KBM-7 (cell line): ENCODE measurements around the gene CEBPE.
"Not testable (repeated sequence)": the region's sequence is repeated elsewhere in the genome, so short reads cannot be mapped to it uniquely, and the experiment has no call there.

Source experiments
- DNase-seq: peaks from one replicate; pipeline ENCODE4 v3.0.0-alpha.2; 2015
- in situ Hi-C: fragments of 300-500 bp; cut with MboI; formaldehyde crosslinking; loops from 2 replicates; pipeline ENCODE4 v1.14.3; 2020; ENCODE audit warnings: low sequenced_read_pairs, low pct_unique_long_range_greater_than_20kb, mixed read lengths

Gene CEBPE

DNA sequence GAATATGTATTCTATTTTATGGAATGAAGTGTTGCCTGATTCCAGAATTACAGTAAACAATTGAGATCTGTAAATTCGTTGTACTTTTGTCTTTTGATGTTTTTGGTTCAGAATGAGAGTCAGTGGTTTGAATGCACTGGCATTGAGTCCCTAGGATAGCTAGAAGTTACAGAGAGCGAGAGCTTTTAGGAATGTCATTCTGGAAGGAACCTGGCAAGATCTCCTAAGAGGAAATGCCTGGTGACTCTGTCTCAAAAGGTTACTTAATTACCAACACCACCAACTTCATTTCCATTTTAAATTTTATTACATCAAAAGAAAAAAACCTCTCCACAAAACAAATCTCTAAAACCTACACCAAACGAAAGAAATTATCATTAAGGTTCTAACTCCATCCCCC lies 6.0 kb upstream of the CEBPE start:
- no peak for DNase-seq

DNA sequence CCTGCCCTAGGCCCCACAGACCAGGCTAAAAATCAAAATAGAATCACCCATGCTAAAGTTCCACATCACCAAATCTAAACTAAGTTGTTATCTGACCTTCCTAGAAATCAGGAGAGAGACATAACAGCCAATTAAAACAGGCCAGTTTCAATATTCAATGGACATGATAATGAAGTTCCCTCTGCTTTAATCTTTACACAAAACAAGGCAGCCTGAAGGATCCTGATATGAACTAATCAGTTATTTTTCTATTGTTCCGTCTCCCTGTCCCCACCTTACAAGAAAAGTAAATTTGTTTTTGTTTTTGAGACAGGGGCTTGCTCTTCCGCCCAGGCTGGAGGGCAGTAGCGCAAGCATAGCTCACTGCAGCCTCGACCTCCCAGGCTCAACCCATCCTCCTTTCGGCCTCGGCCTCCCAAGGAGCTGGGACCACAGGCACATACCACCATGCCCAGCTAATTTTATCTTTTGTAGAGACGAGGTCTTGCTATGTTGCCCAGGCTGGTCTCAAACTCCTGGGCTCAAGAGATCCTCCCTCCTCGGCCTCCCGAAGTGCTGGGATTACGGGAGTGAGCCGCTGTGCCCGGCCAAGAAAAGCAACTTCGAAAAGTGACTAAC lies 5.4 kb upstream of the CEBPE start:
- no peak for DNase-seq
- in situ Hi-C loops = no loop called here

More for the DNA sequence above, 6.0 kb upstream of the CEBPE start:
- in situ Hi-C loops = no loop called here

DNA sequence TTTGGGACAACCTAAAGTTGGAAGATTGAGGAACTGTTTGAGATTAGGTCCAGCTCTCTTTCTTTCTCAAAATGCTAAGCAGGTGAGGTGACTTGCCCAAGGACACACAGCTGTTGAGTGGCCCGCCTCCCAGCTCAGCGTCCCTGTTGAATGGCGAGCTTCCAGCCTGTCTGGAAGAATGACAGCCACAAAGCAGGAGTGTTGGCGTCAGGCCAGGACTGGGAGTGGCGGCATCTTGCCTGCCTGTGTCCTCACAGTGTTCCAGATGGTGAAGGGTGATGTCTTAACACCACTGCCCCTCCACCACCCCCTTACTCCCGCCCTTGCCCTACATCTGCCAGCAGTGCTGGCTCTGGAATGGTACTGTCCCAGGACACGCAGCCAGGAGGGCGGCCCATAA lies 4.4 kb upstream of the CEBPE start:
- DNase-seq = no peak
- in situ Hi-C loops = no loop called here

DNA sequence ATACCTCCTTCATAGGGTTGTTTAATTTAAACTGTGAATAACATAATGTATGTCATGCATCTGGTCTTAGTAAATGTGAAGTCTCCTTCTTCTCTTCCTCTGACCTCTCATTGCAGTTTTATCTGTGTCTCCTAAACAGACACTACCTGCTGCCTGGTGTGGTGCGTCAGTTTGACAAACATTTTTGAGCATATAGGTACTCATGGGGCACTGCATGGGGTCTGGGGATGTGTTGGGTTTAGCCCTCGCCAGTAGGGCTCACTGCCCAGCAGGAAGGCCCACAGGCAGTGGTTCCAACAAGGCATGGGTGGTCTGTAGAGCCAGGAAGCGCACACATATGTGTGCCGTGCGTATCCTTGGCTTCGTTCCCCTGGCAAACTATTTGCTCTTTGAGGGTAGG lies 3.0 kb upstream of the CEBPE start:
- DNase-seq = no peak
- in situ Hi-C loops = no loop called here

DNA sequence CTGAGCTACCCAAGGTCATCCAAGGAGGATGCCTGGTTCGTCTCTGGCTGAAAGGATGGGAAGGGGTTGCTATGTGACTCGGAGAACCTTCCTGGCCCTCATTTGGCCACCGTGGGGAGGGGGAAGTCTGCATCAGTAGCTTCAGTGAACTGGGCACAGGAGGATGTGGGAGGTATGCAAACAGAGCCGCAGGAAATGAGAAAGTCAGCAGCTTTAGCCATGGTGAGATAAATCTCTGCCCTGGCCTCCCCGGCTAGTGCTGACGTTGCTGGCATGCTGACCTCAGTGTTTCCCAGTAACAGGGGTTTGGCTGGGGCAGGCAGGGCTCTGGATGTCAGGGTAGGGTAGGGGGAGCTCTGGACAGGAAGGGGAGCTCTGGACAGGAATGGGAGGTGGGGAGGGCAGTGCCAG lies 2.3 kb upstream of the CEBPE start:
- no peak for DNase-seq
- in situ Hi-C loops = no loop called here

DNA sequence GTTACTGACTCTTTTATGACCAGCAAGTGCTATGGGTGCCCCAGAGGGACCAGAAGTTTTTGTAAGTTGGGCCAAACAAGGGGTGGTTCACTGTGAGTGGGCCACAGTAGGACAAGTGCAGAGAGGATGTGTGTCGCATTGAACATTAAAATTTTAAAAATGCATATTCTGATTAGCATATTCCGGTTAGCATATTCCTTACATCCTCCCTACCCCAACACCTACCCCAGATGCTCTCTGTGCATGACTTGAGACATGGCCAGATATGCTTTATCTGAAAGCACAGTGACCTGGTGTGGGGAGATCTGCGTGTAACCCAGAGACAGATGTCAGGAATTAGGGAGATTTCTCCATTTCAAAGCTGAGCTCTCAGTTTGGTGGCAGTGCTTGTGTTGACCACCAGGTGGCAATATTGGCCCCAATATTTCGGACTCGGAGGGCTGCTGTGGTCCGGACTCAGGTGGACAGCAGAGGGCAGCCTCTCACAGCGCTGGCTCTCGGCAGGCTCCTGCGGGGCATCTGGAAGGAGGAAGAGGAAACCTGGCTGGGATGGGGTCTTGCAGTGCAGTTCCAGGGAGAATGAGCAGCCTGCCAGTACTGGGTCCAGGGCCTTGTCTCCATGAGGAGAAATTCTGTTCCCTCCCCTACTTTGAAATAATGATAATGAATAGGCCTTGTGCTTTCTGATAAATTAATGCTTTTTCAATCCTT lies 1.6 kb upstream of the CEBPE start:
- in situ Hi-C loops = no loop called here
- peak; percentile 90 for DNase-seq

DNA sequence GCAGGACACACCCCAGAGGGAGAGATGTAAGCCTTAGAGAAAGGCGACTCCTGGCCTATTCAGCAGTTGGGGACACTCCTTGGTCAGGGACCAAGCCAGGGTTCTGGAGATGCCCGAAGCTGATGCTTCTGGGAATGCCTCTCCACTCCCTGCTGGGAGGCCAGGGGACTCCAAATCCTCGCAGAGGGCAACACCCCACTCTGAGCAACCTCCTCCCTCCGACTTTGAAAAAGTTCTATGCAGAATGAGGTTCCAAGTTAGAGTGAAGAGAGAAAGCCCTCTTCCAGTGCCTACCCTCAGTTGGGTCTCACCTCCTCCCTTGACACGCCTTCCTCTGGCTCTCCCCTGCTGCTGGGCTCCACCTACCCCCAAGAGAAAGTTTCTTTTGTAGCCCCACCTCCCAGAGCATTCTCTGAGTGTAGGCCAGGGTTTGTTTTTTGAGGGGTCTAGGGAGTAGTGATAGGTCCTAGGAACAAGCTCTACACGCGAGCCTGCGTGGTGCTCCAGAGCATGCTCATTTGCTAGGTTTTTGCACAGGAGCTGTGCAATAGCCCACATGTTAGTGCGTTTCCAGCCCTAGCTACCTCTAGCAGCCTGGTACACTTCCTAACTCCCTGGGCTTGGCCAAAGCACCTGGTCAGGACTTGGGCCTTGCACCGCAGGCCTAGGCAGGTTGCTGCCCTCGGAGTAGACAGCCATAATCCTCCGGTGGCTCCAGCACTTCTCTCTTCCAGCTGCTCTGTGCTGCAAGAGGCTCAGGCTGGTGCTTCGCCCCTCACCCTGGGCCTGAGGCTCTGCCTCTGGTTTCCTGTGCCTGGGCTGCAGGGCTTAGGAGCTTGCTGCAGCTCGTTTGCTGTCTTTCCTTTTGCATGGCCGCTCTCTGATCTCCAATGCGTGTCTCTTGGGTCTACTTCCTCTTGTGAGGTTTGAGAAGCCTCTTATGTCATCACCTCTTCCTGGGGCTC lies 590 bp upstream of the CEBPE start:
- DNase-seq = peak; percentile 83
- in situ Hi-C loops = no loop called here

DNA sequence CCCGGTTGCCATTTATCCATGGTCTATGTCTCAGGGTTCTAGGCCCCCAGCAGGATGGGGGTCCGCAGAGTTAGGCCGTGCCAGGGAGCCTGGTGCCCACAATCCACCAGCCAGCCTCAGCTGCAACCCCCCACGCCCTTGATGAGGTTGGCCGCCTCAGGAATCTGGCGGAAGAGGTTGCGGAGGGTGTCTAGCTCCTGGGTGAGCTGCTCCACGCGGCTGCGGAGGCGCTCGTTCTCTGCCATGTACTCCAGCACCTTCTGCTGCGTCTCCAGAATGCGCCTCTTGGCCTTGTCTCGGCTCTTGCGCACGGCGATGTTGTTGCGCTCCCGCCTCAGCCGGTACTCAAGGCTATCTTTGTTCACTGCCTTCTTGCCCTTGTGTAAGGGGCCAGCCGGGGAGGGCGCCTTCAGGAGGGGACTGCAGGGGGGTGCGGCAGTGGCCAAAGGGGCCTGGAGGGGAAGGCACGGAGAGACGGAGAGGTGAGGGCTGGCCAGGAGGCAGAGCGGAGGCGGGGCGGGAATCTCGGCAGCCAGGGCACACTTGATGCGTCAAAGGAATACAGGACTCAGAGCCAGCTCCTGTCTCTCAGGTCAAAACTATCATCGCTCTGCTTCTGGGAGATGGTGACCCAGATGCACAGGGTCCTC lies 1.6 kb downstream of the CEBPE start:
- in situ Hi-C loops = no loop called here
- DNase-seq = no peak

DNA sequence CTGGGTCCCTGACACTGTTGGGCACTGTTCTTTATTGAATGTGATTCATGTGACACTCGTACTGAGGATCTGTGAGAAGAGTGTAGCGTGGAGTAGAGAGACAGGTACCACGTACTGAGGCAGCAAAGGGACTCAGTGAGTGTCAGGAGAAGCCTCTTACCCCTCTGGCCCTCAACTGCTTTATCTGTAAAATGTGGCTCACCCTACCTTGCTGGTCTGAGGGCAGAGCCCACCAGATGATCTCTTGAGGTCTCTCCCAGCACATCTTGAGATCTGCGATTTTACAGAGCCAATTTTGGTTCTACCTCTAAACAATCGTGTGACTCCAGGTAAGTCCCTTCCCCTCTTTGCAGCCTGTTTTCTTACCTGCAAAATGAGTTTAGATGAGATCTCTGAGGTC lies 3.1 kb downstream of the CEBPE start:
- in situ Hi-C loops = no loop called here
- DNase-seq = no peak

DNA sequence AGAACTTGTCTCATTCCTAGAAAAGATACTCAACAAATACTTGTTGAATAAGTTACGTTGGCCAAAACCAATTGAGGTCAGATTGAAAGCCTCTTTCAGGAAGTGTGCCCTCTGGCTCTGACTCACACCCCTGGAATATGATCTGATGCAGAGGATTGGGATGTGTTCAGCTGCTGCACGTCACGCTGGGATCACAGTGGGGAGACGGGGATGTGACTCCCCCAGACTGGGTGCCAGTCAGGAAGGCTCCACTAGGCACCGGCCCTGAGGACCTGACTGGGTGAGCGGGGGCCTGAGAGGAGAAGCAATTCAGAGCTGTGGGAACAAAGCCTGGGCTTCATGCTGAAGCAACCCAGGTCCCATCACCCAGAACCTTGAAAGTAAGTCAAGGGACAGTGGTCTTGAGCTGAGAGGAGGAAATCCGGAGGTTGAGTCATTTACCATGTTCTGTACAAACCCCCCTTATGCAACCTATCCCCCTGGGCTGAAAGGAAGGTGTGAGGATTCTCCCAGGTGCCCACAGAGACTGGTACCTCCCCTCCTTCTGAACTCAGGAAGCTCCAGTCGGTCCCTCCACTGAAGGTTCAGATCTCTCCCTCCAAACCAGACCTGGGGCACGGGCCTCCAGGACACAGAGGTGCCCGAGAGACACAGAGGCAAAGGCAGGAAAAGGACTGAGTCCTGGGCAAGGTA lies 3.9 kb downstream of the CEBPE start:
- peak; percentile 13 for DNase-seq
- in situ Hi-C loops = no loop called here

DNA sequence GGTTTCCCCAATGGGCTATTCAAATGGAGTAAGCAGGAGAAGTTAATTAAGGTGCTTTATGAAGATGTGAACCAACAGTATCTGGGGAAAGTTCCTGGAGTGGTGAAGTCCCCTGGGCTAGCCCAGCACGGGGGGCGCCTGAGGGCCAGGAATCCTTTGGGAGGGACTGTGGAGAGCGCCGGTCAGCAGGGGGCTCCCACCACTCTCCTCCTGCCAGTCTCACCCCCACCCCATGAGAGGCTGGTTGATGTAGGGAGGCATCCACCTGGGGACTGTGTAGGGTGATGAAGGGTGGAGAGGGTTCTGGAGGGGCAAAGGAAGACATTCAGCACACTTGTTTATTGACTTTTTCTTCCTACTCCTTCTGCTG lies 4.4 kb downstream of the CEBPE start:
- in situ Hi-C loops = no loop called here
- DNase-seq = no peak

DNA sequence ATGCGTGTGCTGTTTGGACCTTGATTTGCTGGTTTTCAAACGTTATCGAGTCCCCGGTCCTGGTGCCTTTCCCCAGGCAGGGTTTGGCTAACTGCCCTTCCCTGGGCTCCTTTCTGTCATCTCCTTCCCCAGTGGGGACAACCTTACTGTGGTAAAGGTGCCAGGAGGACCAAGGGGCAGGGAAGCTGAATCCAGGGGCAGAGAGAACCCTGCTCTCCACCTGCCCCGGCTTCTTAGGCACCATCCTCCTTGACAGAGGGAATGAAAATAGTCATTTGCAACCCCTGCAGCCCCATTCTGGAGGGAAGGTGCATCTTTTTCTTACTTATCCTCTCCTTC lies 5.0 kb downstream of the CEBPE start:
- in situ Hi-C loops = no loop called here
- no peak for DNase-seq

DNA sequence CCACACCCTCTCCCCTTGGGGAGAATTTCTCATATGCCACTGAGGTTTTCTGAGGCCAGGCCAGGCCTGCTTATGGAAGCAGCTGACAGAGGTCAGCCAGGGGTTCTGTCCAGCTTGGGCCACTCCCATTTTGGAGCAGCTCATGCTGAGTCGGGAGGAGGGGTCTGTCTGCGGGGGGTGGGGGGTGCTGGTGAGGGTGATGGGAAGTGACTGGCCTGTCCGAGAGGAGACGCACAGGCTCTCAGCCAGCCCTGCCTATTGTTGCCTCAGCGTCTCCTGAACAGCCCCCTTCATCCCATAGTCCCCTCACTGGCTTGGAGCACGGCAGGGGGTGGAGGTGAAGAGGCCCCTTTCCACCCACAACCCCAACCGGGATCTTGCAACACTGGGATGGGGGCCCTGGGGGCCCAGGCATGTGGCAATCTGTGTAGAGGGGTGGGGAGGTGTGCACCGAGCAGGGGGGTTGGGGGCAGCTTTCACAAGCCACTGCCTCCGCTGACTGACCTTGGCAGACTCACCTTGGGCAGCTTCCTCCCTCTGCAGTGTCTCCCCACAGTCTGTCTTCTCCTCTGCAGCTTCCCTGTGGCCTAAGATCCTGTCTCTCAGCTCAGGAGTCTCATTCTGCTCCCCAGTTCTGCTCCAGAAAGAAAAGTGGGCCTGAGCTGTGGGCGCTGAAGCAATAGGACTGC lies 5.5 kb downstream of the CEBPE start:
- peak; percentile 13 for DNase-seq

DNA sequence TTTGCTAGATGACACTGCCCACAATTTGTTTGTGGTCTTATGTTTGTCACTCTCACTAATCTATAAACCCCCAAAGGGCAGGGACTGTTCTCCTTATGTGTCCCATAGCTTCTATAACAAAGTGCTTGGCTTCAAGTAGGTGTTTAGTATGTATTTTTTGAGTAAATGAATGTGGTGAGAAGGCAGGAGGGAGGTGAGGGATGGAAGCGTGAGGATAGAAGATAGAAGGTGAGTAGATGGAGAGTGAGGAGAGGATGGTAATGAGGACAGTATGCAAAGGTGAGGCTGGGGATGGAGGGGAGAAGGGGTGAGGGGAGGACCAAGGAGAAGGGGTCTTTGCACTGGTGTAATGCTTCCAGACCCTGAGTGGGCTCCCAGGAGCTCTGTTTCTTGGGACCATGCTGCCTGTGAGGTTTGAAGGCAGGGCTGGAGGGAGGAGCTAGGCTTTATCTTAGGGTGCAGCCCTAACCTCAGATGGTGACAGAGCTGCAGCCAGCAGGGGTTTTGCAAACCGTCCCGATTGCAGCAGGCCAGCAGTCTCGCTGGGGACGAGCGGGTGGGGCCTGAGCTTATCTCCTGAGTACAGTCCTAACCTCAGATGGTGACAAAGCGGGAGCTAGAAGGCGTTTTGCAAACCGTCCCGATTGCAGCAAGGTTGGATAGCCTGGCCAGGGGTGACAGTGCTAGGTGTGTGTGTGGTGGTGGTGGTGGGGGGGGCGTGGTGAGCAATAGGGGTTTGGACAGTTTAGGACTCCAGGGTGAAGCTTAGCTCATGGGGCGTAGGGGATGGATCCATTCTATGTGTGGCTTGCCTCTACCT lies 6.5 kb downstream of the CEBPE start:
- in situ Hi-C loops = no loop called here
- peak; percentile 75 for DNase-seq

More for the DNA sequence above, 5.5 kb downstream of the CEBPE start:
- in situ Hi-C loops = no loop called here

DNA sequence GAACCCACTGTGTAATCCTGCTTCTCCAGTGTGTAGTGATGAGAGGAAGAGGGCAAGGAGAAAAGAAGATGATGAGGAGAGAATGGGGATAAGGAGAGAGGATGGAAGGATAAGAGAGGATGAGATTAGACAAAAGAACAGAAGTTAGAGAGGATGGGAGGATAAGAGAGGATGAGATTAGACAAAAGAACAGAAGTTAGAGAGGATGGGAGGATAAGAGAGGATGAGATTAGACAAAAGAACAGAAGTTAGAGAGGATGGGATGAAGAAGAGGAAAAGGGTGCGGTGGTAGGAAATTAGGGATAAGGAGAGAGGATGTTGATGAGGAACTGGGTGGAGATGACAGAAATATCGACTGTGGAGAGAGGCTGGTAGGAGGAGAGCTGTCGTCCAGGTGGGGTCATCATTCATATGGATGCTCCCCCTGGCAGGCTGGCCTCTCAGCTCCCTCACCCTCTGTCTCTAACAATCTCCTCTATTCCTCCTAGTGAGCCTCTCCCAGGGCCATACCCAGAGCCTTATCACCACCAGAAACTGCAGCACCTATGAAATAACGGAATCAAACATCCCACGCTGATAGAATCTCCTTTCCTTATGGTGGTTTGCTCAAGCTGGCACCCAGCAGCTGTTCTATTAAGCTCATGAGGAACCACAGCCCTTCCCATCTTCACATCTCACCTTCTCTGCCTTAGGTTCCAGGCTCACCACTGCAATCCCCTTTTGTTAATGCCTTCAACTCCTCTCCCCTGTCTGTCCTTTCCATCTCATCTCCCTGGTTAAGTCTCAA lies 8.3 kb downstream of the CEBPE start:
- DNase-seq = no peak
- in situ Hi-C loops = no loop called here

DNA sequence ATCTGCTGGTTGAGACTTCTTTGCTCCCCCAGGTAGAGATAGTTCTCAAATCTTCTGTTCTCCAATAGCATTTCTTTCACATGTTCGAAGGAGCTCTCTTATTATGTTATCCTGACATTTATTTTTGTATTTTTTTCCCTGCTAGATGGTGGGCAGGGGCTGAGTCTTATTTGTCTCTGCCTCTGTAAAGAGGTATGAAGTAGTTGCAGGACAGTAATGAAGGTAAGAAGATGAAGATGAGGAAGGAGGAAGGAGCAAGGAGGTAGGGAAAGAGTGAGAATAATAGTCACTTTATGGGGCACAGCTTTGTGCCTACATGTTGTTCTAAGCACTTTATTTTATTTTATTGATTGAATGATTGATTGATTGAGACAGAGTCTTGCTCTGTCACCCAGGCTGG lies 9.3 kb downstream of the CEBPE start:
- DNase-seq = no peak
- in situ Hi-C loops = no loop called here

DNA sequence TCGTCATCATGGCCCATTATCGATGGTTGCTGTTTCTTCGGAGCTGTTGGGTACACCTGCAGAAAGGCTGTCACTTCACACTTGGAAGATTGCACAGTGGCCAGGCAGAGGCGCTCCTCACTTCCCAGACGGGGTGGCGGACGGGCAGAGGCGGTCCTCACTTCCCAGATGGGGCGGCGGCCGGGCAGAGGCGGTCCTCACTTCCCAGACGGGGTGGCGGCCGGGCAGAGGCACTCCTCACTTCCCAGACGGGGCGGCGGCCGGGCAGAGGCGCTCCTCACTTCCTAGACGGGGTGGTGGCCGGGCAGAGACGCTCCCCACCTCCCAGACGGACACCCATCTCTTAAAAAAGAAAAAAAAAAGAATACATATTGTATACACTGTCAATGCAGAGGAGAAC lies 10.9 kb downstream of the CEBPE start:
- DNase-seq, in situ Hi-C loops: not testable (repeated sequence)
